Measurements from ENCODE around the gene MTCP1. TPM values are rescaled to one million over a fixed set of nuclear protein-coding genes. Genes with fewer than 3 reads are reported as not detected.

MTCP1 gene
- total and polyA plus RNA-seq, 2 donors (not counting 3 experiments of a cell fraction or from before 2014, with no cell fraction given) = 1.8 to 15.8 TPM

GRCh38 chrX:155056471-155056870 lies 14.5 kb downstream of the MTCP1 start:
- peaks cover 11% of the 10 kb centered on the region for H3K4me1 ChIP-seq (ENCODE audit: control insufficient read depth, extremely low read depth, insufficient read depth, low read length)
- dilution Hi-C loops (cut with MboI; ENCODE audit: extremely low pct_ligation_motif_present, low sequenced_read_pairs) (no loop called here), intact Hi-C loops (cut with micrococcal nuclease) (no loop called here)
- ChIA-PET POLR2A (no interaction called here), CTCF (interaction anchor here (0.7 to 3.0 kb wide), 8 partner anchors 8 to 139 kb away, joined by 3 to 26 read pairs (median 4); partner anchors contain the start of gene FUNDC2)
- H3K9ac ChIP-seq (replicated peaks; ENCODE audit: extremely low read depth, insufficient read depth, low read length) = no peak overlapping the region
- H3K79me2 ChIP-seq (ENCODE audit: control insufficient read depth, insufficient read depth, low read length) = no peaks in the 10 kb centered on the region
- TF ChIP-seq POLR2A (IDR thresholded peaks at IDR 0.05; ENCODE audit: low read depth, low read length) = no peak
- no peak for TF ChIP-seq MAX (IDR thresholded peaks at IDR 0.05; ENCODE audit: insufficient read depth, insufficient read length)
- no peak overlapping the region for H3K4me2 ChIP-seq (ENCODE audit: insufficient read depth, low read length)
- no peaks in the 10 kb centered on the region for H3K9me3 ChIP-seq (replicated peaks; ENCODE audit: control insufficient read depth, insufficient read depth, low read length)
- no peak for FAIRE-seq
- no peak for DNase-seq (ENCODE audit: low read depth, low spot score)
- no peaks in the 10 kb centered on the region for H3K9me1 ChIP-seq (replicated peaks; ENCODE audit: control insufficient read depth, extremely low read depth, insufficient read depth, low read length)
- no peaks in the 10 kb centered on the region for H3K36me3 ChIP-seq (ENCODE audit: control insufficient read depth in 2 of 2, extremely low read depth in 1 of 2, insufficient read depth in 2 of 2, low read length in 2 of 2)
- no peaks in the 10 kb centered on the region for H3K27me3 ChIP-seq (ENCODE audit: control insufficient read depth in 2 of 2, insufficient read depth in 2 of 2, low read length in 2 of 2)
- no peak overlapping the region for H2AFZ ChIP-seq (ENCODE audit: low read depth, low read length)
- no peak overlapping the region for H3K4me3 ChIP-seq (replicated peaks in 1 of 3; ENCODE audit: insufficient read depth in 1 of 3, low read depth in 1 of 3, low read length in 3 of 3)
- no peaks in the 10 kb centered on the region for H4K20me1 ChIP-seq (replicated peaks; ENCODE audit: control insufficient read depth, extremely low read depth, insufficient read depth, low read length)
- BruUV-seq (replicated peaks) = no TSS peak
- no peak overlapping the region for H3K27ac ChIP-seq (ENCODE audit: insufficient read depth, low read depth, low read length)

- peaks cover 11% of the 10 kb centered on the region for H3K4me1 ChIP-seq (ENCODE audit: control insufficient read depth, extremely low read depth, insufficient read depth, low read length)
- no peak for TF ChIP-seq GATA2 (IDR thresholded peaks at IDR 0.05; ENCODE audit: insufficient read depth, insufficient read length, low read depth, low read length)
- TF ChIP-seq JUN (IDR thresholded peaks at IDR 0.05; ENCODE audit: borderline replicate concordance, insufficient read depth, insufficient read length, low read depth) = no peak
- no peak for TF ChIP-seq MAX (IDR thresholded peaks at IDR 0.05; ENCODE audit: insufficient read depth, insufficient read length)
- TF ChIP-seq POLR2AphosphoS5 (IDR thresholded peaks at IDR 0.05; ENCODE audit: insufficient read depth, low read depth, low read length) = no peak
- TF ChIP-seq CTCF (IDR thresholded peaks at IDR 0.05; ENCODE audit: extremely low read depth in 1 of 2, insufficient read depth in 1 of 2, low read depth in 1 of 2, low read length in 2 of 2) = no peak
- TF ChIP-seq FOS (IDR thresholded peaks at IDR 0.05; ENCODE audit: borderline replicate concordance, insufficient read depth, low read length) = no peak
- no peak for TF ChIP-seq POLR2A (IDR thresholded peaks at IDR 0.05; ENCODE audit: low read depth, low read length)
- TF ChIP-seq EZH2 (IDR thresholded peaks at IDR 0.05; ENCODE audit: borderline replicate concordance, low read depth, low read length, severe bottlenecking) = no peak
- TF ChIP-seq MYC (IDR thresholded peaks at IDR 0.05; ENCODE audit: low read depth, low read length) = no peak
- H3K27ac ChIP-seq (ENCODE audit: insufficient read depth, low read depth, low read length) = no peak overlapping the region
- no peak overlapping the region for H3K4me2 ChIP-seq (ENCODE audit: insufficient read depth, low read length)
- POLR2A ChIA-PET = no interaction called here
- no peak overlapping the region for H3K4me3 ChIP-seq (replicated peaks in 1 of 3; ENCODE audit: insufficient read depth in 1 of 3, low read depth in 1 of 3, low read length in 3 of 3)
- H2AFZ ChIP-seq (ENCODE audit: low read depth, low read length) = no peak overlapping the region
- no peaks in the 10 kb centered on the region for H4K20me1 ChIP-seq (replicated peaks; ENCODE audit: control insufficient read depth, extremely low read depth, insufficient read depth, low read length)
- no peaks in the 10 kb centered on the region for H3K27me3 ChIP-seq (ENCODE audit: control insufficient read depth in 2 of 2, insufficient read depth in 2 of 2, low read length in 2 of 2)
- no peaks in the 10 kb centered on the region for H3K79me2 ChIP-seq (ENCODE audit: control insufficient read depth, insufficient read depth, low read length)
- H3K9me3 ChIP-seq (replicated peaks; ENCODE audit: control insufficient read depth, insufficient read depth, low read length) = no peaks in the 10 kb centered on the region
- intact Hi-C loops (cut with micrococcal nuclease) = no loop called here
- no peaks in the 10 kb centered on the region for H3K36me3 ChIP-seq (ENCODE audit: control insufficient read depth in 2 of 2, extremely low read depth in 1 of 2, insufficient read depth in 2 of 2, low read length in 2 of 2)
- CTCF ChIA-PET = no interaction called here
- no TSS peak for BruUV-seq (replicated peaks)
- no peak overlapping the region for H3K9ac ChIP-seq (replicated peaks; ENCODE audit: extremely low read depth, insufficient read depth, low read length)
- DNase-seq (ENCODE audit: low read depth, low spot score) (no peak), FAIRE-seq (no peak)
- dilution Hi-C loops (cut with MboI; ENCODE audit: extremely low pct_ligation_motif_present, low sequenced_read_pairs) = no loop called here
- no peaks in the 10 kb centered on the region for H3K9me1 ChIP-seq (replicated peaks; ENCODE audit: control insufficient read depth, extremely low read depth, insufficient read depth, low read length)
Observed at GRCh38 chrX:155055494-155055893, 15.4 kb downstream of the MTCP1 start.

Data from endothelial cell of umbilical vein (primary cell).